Activated CD8-positive, alpha-beta memory T cell treated with anti-CD3 and anti-CD28 coated beads, Interleukin-2, amount 50 U/mL, for 4 hours (primary cell): ENCODE data around the gene CAP2.
"Not testable (repeated sequence)": the region's sequence is repeated elsewhere in the genome, so short reads cannot be mapped to it uniquely, and the experiment has no call there.

Experiments
- DNase-seq: peaks from one replicate; pipeline ENCODE4 v3.0.0-alpha.2; 2020

The CAP2 gene

GRCh38 chr6:17585766-17586490 is 192.5 kb downstream of the CAP2 start:
- DNase-seq, result no peak

GRCh38 chr6:17586623-17587022 is 193.2 kb downstream of the CAP2 start:
- not testable (repeated sequence) for DNase-seq

GRCh38 chr6:17588011-17588410 is 194.6 kb downstream of the CAP2 start:
- no peak for DNase-seq

- no peak for DNase-seq
These were observed 196.2 kb downstream of the CAP2 start for GRCh38 chr6:17589406-17590096.

- DNase-seq, result no peak
These were observed 197.9 kb downstream of the CAP2 start for GRCh38 chr6:17591287-17591686.

GRCh38 chr6:17593246-17593645 is 199.9 kb downstream of the CAP2 start:
- no peak for DNase-seq

GRCh38 chr6:17596085-17596484 is 202.7 kb downstream of the CAP2 start:
- no peak for DNase-seq

- DNase-seq, result peak; percentile 96
These were observed 206.6 kb downstream of the CAP2 start, which contains the start of gene FAM8A1 for GRCh38 chr6:17599877-17600526. TSS of gene FAM8A1 (plus strand) at chr6:17600302. CDS start at chr6:17600410, 108 bp downstream.

- peak; percentile 41 for DNase-seq
These were observed 207.4 kb downstream of the CAP2 start for GRCh38 chr6:17600527-17601385.

- DNase-seq, result no peak
These were observed 207.9 kb downstream of the CAP2 start for GRCh38 chr6:17601386-17601703.

GRCh38 chr6:17602888-17603287 is 209.5 kb downstream of the CAP2 start:
- no peak for DNase-seq

- no peak for DNase-seq
These were observed 213.2 kb downstream of the CAP2 start for GRCh38 chr6:17606606-17607005.
